ENCODE measurements around the gene RNF31. TPM values are rescaled to one million over a fixed set of nuclear protein-coding genes. Genes with fewer than 3 reads are reported as not detected.

RNF31 gene
- total RNA-seq, 6 experiments from 2014 or later = 38.5 to 53.6 (median 47.2) TPM

- H3K27me3 Mint-ChIP-seq (ENCODE audit: insufficient read depth) = peaks cover 3% of the 10 kb centered on the region; the same call in 1 of the 2 replicates
- H3K9me3 Mint-ChIP-seq = no peaks in the 10 kb centered on the region
- H3K4me3 Mint-ChIP-seq = no peak overlapping the region
- H3K27ac Mint-ChIP-seq = no peak overlapping the region
- H3K36me3 Mint-ChIP-seq (ENCODE audit: low read depth) = no peaks in the 10 kb centered on the region
- no peak for TF ChIP-seq CTCF (IDR thresholded peaks at IDR 0.05)
- no peak for DNase-seq
- no peaks in the 10 kb centered on the region for H3K4me1 Mint-ChIP-seq (ENCODE audit: low read depth)
These were observed 19.6 kb upstream of the RNF31 start for GRCh38 chr14:24127673-24128072.

GRCh38 chr14:24129410-24129998, 17.8 kb upstream of the RNF31 start:
- Mint-ChIP-seq H3K27ac (no peak overlapping the region), H3K9me3 (no peaks in the 10 kb centered on the region), H3K4me3 (no peak overlapping the region), H3K4me1 (ENCODE audit: low read depth) (no peaks in the 10 kb centered on the region), H3K27me3 (ENCODE audit: insufficient read depth) (peaks cover 3% of the 10 kb centered on the region; the same call in 1 of the 2 replicates), H3K36me3 (ENCODE audit: low read depth) (no peaks in the 10 kb centered on the region)
- TF ChIP-seq CTCF (IDR thresholded peaks at IDR 0.05) = no peak
- no peak for DNase-seq

GRCh38 chr14:24130380-24130716, 16.9 kb upstream of the RNF31 start, which contains the start of gene FITM1:
TSS of gene FITM1 (plus strand) at chr14:24130659. CDS start at chr14:24131564, 905 bp downstream.
- TF ChIP-seq CTCF (IDR thresholded peaks at IDR 0.05) = no peak
- no peaks in the 10 kb centered on the region for H3K9me3 Mint-ChIP-seq
- no peak for DNase-seq
- H3K27ac Mint-ChIP-seq = no peak within 1 kb of the TSS
- no peaks in the 10 kb centered on the region for H3K36me3 Mint-ChIP-seq (ENCODE audit: low read depth)
- peaks cover 3% of the 10 kb centered on the region; the same call in 1 of the 2 replicates for H3K27me3 Mint-ChIP-seq (ENCODE audit: insufficient read depth)
- H3K4me3 Mint-ChIP-seq = no peak within 1 kb of the TSS
- H3K4me1 Mint-ChIP-seq (ENCODE audit: low read depth) = peaks cover 4% of the 10 kb centered on the region

GRCh38 chr14:24130717-24131548, 16.4 kb upstream of the RNF31 start:
- DNase-seq = no peak
- Mint-ChIP-seq H3K9me3 (no peaks in the 10 kb centered on the region), H3K4me1 (ENCODE audit: low read depth) (peaks cover 7% of the 10 kb centered on the region), H3K27ac (no peak overlapping the region), H3K36me3 (ENCODE audit: low read depth) (no peaks in the 10 kb centered on the region), H3K4me3 (no peak overlapping the region), H3K27me3 (ENCODE audit: insufficient read depth) (peaks cover 3% of the 10 kb centered on the region; the same call in 1 of the 2 replicates)
- TF ChIP-seq CTCF (IDR thresholded peaks at IDR 0.05) = no peak

GRCh38 chr14:24131549-24131966, 15.7 kb upstream of the RNF31 start:
- no peak for TF ChIP-seq CTCF (IDR thresholded peaks at IDR 0.05)
- no peaks in the 10 kb centered on the region for H3K9me3 Mint-ChIP-seq
- H3K4me3 Mint-ChIP-seq = no peak overlapping the region
- H3K36me3 Mint-ChIP-seq (ENCODE audit: low read depth) = no peaks in the 10 kb centered on the region
- peaks cover 3% of the 10 kb centered on the region for H3K27me3 Mint-ChIP-seq (ENCODE audit: insufficient read depth)
- H3K4me1 Mint-ChIP-seq (ENCODE audit: low read depth) = peaks cover 9% of the 10 kb centered on the region
- no peak for DNase-seq
- H3K27ac Mint-ChIP-seq = no peak overlapping the region
